HG03558 (cell line): ENCODE results near the gene NLRP12.
"Not testable (repeated sequence)": the region's sequence is repeated elsewhere in the genome, so short reads cannot be mapped to it uniquely, and the experiment has no call there.

Source experiments
- ATAC-seq: cut with Tn5 transposase; IDR thresholded peaks from one replicate; pipeline ENCODE4 v1.9.1; 2021; ENCODE audit warnings: moderate number of reproducible peaks; ENCODE audit not compliant: unreplicated experiment; ENCODE audit errors: extremely low read depth

Gene NLRP12

GRCh38 chr19:53838446-53838845, 14.3 kb upstream of the NLRP12 start:
- not testable (repeated sequence) for ATAC-seq

GRCh38 chr19:53832861-53833260, 8.7 kb upstream of the NLRP12 start:
- ATAC-seq: not testable (repeated sequence)

GRCh38 chr19:53828531-53828930, 4.4 kb upstream of the NLRP12 start:
- no peak for ATAC-seq

- no peak for ATAC-seq
These were observed 2.8 kb upstream of the NLRP12 start for GRCh38 chr19:53826876-53827275.

- no peak for ATAC-seq
These were observed 564 bp downstream of the NLRP12 start for GRCh38 chr19:53823380-53824120.

GRCh38 chr19:53819861-53820260, 4.3 kb downstream of the NLRP12 start:
- ATAC-seq: no peak

GRCh38 chr19:53818756-53819155, 5.4 kb downstream of the NLRP12 start:
- ATAC-seq: no peak

GRCh38 chr19:53813996-53814395, 10.1 kb downstream of the NLRP12 start:
- ATAC-seq: no peak

GRCh38 chr19:53812335-53812734, 11.8 kb downstream of the NLRP12 start:
- no peak for ATAC-seq

- ATAC-seq: no peak
These were observed 13.2 kb downstream of the NLRP12 start for GRCh38 chr19:53810891-53811290.

- ATAC-seq: no peak
These were observed 13.9 kb downstream of the NLRP12 start for GRCh38 chr19:53810187-53810546.

GRCh38 chr19:53809518-53810186, 14.5 kb downstream of the NLRP12 start:
- no peak for ATAC-seq

- no peak for ATAC-seq
These were observed 15.4 kb downstream of the NLRP12 start for GRCh38 chr19:53808710-53809125.

GRCh38 chr19:53801257-53801656, 22.9 kb downstream of the NLRP12 start:
- no peak for ATAC-seq

GRCh38 chr19:53795019-53795418, 29.1 kb downstream of the NLRP12 start:
- ATAC-seq: no peak

GRCh38 chr19:53792721-53793433, 31.2 kb downstream of the NLRP12 start:
- no peak for ATAC-seq

GRCh38 chr19:53789708-53790678, 34.1 kb downstream of the NLRP12 start:
- no peak for ATAC-seq

- ATAC-seq: no peak
These were observed 36.8 kb downstream of the NLRP12 start for GRCh38 chr19:53787266-53787665.

GRCh38 chr19:53786744-53787143, 37.4 kb downstream of the NLRP12 start:
- no peak for ATAC-seq

- no peak for ATAC-seq
These were observed 38.8 kb downstream of the NLRP12 start for GRCh38 chr19:53785196-53785889.
